Stimulated activated CD8-positive, alpha-beta memory T cell treated with anti-CD3 and anti-CD28 coated beads, Interleukin-12 subunit alpha, Interleukin-12 subunit beta, amount 100 ng/mL, for 4 hours (primary cell): ENCODE data around the gene ACTL7A.
"Not testable (repeated sequence)": the region's sequence is repeated elsewhere in the genome, so short reads cannot be mapped to it uniquely, and the experiment has no call there.

Source experiments
- DNase-seq: peaks from one replicate; pipeline ENCODE4 v3.0.0-alpha.2; 2020; ENCODE audit warnings: low read depth

ACTL7A gene

DNA sequence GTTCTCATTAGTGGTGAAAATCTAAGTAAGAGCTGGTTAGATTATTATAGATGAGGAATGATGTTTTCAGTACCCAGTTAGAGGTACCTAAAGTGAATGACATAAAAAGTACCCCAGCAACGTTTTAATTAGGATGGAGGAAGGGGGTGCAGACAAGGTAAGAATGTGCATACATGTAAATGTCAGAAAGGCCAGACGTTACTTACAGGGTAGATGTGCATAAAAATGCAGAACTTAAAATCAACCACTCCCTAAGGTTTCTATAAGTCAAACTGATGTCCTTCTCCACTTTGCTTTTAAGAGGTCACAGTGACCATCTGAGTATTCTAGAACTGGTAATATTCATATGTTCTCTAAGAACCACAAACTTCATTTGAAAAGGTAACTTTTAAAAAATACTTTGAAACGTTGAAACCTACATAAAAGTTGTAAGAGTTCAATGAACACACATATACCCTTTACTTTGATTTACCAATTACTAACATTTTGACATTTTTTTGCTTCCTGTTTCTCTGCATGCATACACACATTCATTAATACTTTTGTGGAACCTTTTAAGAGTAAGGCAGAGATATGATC lies 18.8 kb downstream of the ACTL7A start:
- no peak for DNase-seq

- DNase-seq = no peak
These were observed 20.2 kb downstream of the ACTL7A start for GRCh38 chr9:108882052-108882888.

DNA sequence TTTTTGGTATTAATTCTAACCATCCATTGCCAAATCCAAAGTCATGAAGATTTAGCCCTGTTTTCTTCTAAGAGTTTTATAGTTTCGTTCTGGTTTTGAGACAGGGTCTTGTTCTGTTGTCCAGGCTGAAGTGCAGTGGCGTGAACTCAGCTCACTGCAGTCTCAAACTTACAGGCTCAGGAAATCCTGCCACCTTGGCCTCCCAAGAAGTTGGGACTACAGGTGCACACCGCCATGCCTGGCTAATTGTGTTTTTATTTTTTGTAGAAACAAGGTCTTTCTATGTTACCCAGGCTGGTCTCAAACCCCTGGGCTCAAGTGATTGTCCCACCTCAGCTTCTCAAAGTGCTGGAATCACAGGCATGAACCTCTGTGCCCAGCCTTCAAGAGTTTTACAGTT lies 21.0 kb downstream of the ACTL7A start:
- no peak for DNase-seq

DNA sequence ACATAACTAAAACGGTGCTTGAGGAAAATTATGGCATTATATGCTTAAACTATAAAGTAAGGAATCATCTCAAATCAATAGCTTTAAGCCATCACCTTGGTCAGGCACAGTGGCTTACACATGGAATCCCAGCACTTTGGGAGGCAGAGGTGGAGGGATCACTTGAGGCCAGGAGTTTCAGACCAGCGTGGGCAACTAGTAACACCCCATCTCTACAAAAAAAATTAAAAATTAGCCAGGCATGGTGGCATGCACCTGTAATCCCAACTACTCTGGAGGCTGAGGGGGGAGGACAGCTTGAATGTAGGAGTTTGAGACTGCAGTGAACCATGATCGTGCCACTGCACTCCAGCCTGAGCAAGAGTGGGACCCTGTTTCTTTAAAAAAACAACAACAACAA lies 22.6 kb downstream of the ACTL7A start:
- DNase-seq = no peak

GRCh38 chr9:108885643-108886348 lies 23.7 kb downstream of the ACTL7A start:
- DNase-seq = no peak

DNA sequence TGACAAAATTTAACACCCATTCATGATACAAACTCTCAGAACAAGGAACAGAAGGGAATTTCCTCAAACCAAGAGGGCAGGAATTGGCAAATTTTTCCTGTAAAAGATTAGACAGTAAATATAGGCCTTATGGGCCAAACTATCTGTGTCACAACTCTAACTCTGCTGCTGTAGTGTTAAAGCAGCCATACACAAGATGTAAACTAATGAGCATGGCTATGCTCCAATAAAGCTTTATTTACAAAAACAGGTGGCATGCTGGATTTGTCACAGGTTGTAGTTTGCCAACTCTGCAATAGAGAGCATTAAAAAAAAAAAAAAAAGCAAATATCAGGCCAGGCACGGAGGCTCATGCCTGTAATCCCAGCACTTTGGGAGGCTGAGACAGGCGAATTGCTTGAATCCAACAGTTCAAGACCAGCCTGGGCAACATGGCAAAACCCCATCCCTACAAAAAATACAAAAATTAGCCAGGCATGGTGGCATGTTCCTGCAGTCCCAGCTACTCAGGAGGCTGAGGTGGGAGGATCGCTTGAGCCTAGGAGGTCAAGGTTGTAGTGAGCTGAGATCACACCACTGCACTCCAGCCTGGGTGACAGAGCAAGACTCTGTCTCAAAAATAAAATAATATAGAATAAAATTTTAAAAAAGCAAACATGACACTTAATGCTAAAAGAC lies 24.7 kb downstream of the ACTL7A start:
- not testable (repeated sequence) for DNase-seq

DNA sequence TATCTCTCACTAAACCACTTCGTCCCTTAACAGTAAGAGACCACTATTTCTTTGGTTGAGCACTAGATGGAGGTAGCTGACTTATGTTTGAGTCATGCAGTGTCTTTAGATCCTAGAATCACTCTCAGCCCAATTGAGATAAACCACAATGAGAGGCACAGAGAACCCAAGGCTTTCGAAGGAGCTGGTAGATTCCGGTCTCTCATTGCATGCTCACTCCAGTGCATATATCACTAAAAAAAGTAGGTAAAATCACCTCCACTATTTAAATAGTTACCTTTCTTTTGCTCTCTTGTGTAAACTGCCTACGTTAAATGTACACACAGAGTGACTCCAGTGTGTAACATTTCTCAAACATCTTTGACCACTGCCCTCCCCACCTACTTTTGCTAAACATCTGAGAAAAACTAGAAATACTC lies 27.6 kb downstream of the ACTL7A start:
- DNase-seq = no peak

GRCh38 chr9:108894225-108894997 lies 32.3 kb downstream of the ACTL7A start:
- no peak for DNase-seq

DNA sequence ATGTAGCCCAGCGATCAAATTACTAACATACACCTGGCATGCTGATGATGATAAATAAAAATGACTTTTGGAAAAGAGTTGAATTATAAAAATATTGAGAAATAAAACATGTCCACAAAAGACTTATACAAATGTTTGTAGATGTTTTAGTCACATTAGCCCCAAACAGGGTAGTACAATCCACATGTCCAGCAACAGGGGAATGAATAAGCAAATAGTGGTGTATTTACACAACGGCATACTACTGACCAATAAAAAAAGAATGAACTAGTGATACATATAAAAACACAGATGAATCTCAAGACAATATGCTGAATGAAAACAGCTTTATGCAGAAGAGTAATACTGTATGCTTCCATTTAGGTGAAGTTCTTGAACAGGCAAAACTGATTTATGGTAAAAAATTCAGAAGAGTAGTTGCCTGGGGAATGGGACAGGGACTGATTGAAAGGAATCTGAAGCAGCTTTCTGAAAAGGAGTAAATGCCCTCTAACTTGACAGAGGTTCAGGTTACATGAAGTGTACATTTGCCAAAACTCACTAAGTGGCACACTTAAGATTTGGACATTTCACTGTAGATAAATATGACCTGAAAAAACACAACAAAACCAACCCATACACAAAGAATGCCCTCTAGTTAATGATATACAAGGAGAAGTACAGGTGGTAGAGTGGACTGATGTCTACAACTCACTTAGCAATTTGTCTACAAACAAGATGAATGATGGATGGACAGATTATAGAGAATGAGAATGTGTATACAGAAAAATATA lies 35.4 kb downstream of the ACTL7A start:
- DNase-seq = no peak

DNA sequence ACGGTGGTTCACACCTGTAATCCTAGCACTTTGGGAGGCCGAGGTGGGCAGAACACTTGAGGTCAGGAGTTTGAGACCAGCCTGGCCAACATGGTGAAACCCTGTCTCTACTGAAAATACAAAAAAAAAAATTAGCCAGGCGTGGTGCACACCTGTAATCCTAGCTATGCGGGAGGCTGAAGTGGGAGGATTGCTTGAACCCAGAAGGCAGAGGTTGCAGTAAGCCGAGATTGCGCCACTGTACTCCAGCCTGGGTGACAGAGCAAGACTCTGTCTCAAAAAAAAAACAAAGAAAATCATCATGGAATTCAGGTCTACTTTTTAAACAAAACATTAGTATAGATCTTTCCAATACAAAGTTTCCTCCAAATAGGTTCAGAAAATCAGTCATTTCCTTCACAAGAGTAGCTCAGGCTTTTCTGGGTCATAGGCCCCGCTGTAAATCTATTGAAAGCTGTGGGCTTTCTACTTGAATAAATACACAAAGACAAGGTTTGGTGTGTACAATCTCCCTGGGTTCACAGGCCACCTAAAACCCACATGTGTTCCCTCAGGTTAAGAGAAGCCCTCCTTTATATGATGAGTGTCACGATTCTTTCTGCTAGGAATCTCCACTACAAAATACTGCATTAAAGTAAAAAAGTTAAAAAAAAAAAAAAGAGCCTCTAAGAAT lies 37.1 kb downstream of the ACTL7A start:
- not testable (repeated sequence) for DNase-seq

DNA sequence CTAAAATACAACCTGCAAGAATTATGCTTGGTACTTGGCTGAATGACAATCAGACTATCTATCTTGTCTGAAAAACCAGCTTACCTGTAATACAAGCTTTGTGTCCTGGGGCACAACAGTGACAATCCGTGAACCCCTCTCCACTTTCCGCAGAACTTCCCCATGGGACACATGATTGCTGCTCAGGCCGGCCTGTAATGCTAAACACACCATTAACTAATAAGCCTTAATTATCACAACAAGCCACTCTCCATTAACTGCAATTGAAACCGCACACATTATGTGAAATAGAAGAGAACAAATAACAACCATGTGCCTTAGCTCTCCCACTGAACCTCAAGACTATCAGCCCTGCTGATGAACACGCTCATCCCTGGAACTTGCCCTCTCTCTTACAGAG lies 38.1 kb downstream of the ACTL7A start:
- no peak for DNase-seq

- DNase-seq = no peak
These were observed 41.5 kb downstream of the ACTL7A start for GRCh38 chr9:108903420-108904103.

DNA sequence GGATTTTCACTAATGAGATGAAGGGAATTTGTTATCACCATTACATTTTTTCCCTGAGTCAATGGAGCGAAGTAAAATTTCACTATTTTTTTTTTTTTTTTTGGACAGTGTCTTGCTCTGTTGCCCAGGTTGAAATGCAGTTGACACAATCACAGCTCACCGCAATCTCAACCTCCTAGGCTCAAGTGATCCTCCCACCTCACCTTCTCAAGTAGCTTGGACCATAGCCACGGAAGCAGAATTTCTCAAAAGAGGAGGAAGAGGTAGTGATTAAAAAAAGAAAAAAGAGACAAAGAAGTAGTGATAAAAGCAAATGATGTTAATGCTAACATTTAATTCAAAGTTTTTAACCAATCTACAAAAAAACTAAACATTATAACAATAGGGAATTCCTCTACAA lies 42.1 kb downstream of the ACTL7A start:
- DNase-seq = no peak

DNA sequence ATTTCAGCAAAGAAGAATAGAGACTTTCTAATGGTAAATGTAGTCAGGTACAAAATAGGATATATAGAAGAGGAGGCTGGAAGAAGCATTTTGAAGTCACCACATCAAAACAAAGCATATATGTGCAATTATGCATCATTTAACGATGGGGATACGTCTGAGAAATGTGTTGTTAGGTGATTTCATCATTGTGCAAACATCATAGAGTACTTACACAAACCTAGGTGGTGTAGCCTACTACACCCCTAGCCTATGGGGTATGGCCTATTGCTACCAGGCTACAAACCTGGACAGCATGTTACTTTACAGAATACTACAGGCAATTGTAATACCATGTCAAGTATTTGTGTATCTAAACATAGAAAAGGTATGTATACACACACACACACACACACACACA lies 43.4 kb downstream of the ACTL7A start:
- DNase-seq = no peak

GRCh38 chr9:108910402-108910801 lies 48.3 kb downstream of the ACTL7A start:
- DNase-seq = no peak

GRCh38 chr9:108910914-108911313 lies 48.8 kb downstream of the ACTL7A start:
- DNase-seq = no peak

DNA sequence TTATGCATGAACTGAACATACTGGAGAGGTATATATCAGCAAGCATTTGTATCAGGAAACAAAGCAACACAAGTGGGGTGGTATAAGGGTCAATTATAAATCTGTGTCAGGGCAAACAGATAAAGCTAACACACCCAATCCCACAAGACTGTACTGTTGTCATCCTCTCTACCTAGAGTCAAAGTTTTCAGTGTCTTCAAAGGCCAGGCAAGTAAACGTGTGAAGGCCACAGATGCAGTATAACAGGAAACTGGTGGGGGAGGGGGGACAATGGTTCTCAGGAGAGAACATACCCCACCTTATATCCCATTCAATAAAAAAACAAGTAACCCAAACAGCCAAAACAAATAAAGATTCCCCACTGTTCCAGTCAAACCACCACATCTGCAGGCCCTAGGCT lies 49.8 kb downstream of the ACTL7A start:
- DNase-seq = no peak
